Measurements from ENCODE around the gene ABL2.

GRCh38 chr1:179082333-179082998 is 147.0 kb downstream of the ABL2 start:
- TF ChIP-seq EZH2 (IDR thresholded peaks at IDR 0.05; ENCODE audit: borderline replicate concordance, low read depth, low read length, poor library complexity, severe bottlenecking), result no peak
- TF ChIP-seq, protein P1, sequence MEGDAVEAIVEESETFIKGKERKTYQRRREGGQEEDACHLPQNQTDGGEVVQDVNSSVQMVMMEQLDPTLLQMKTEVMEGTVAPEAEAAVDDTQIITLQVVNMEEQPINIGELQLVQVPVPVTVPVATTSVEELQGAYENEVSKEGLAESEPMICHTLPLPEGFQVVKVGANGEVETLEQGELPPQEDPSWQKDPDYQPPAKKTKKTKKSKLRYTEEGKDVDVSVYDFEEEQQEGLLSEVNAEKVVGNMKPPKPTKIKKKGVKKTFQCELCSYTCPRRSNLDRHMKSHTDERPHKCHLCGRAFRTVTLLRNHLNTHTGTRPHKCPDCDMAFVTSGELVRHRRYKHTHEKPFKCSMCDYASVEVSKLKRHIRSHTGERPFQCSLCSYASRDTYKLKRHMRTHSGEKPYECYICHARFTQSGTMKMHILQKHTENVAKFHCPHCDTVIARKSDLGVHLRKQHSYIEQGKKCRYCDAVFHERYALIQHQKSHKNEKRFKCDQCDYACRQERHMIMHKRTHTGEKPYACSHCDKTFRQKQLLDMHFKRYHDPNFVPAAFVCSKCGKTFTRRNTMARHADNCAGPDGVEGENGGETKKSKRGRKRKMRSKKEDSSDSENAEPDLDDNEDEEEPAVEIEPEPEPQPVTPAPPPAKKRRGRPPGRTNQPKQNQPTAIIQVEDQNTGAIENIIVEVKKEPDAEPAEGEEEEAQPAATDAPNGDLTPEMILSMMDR (conservative IDR thresholded peaks at IDR 0.05; ENCODE audit: low read depth, low read length), result no peak

Data from A673 (cell line).